Endodermal cell (in vitro differentiated cells): ENCODE data around the gene TNRC18. TPM values are rescaled to one million over a fixed set of nuclear protein-coding genes. Genes with fewer than 3 reads are reported as not detected.

Source experiments
- DNase-seq: peaks from one replicate; pipeline ENCODE4 v3.0.0-alpha.2; 2017
- H3K27ac ChIP-seq: 2 replicates; pipeline ENCODE4 v1.5.1; 2013; ENCODE audit warnings: mild to moderate bottlenecking, low read depth, low read length, moderate library complexity
- H3K27me3 ChIP-seq: 2 replicates; pipeline ENCODE4 v1.6.1; 2013; ENCODE audit warnings: mild to moderate bottlenecking, low read length, moderate library complexity; ENCODE audit not compliant: insufficient read depth, control insufficient read depth, poor library complexity, severe bottlenecking
- H3K36me3 ChIP-seq: 2 replicates; pipeline ENCODE4 v1.7.0; 2013; ENCODE audit warnings: mild to moderate bottlenecking, low read length, moderate library complexity; ENCODE audit not compliant: control insufficient read depth, insufficient read depth
- H3K4me1 ChIP-seq: one replicate; pipeline ENCODE4 v1.7.0; 2013; ENCODE audit warnings: low read length; ENCODE audit not compliant: control insufficient read depth, insufficient read depth
- H3K4me3 ChIP-seq: 2 replicates; pipeline ENCODE4 v1.5.1; 2013; ENCODE audit warnings: mild to moderate bottlenecking, low read length, moderate library complexity
- H3K9ac ChIP-seq: 2 replicates; pipeline ENCODE4 v1.6.1; 2013; ENCODE audit warnings: mild to moderate bottlenecking, low read length, moderate library complexity; ENCODE audit not compliant: poor library complexity, severe bottlenecking; ENCODE audit errors: extremely low read depth
- H3K9me3 ChIP-seq: 2 replicates; pipeline ENCODE4 v1.6.1; 2013; ENCODE audit warnings: mild to moderate bottlenecking, low read length, moderate library complexity; ENCODE audit not compliant: control insufficient read depth
- H3K27ac Mint-ChIP-seq: 2 replicates; pipeline ENCODE4 v1.8.0; 2020; ENCODE audit warnings: mixed read lengths
- H3K27me3 Mint-ChIP-seq: 2 replicates; pipeline ENCODE4 v1.8.0; 2021; ENCODE audit warnings: mild to moderate bottlenecking, mixed read lengths; ENCODE audit not compliant: insufficient read depth
- H3K36me3 Mint-ChIP-seq: 2 replicates; pipeline ENCODE4 v1.8.0; 2020; ENCODE audit warnings: low read depth, mixed read lengths
- H3K4me1 Mint-ChIP-seq: 2 replicates; pipeline ENCODE4 v1.8.0; 2020; ENCODE audit warnings: mixed read lengths
- H3K4me3 Mint-ChIP-seq: 2 replicates; pipeline ENCODE4 v1.8.0; 2020; ENCODE audit warnings: mild to moderate bottlenecking, moderate library complexity, mixed read lengths
- H3K9me3 Mint-ChIP-seq: 2 replicates; pipeline ENCODE4 v1.8.0; 2020; ENCODE audit warnings: mild to moderate bottlenecking, mixed read lengths
- WGBS, 2 experiments: methylation state at CpG; one replicate each; pipeline versions ENCODE4 v1.1.5 to v1.1.7; 2013; ENCODE audit warnings: missing lambda C conversion rate in 2 of 2, mixed read lengths in 1 of 2; ENCODE audit not compliant: insufficient coverage in 1 of 2, insufficient read length in 1 of 2; 5-methylcytosine and 5-hydroxymethylcytosine counted together
- total RNA-seq, 2 donors: library from RNA; stranded (reverse); fragmentation: NEBNext Ultra II Directional in 1 of 2; extraction: Animal tissue kit (Norgen Biotek cat#: 25700) in 1 of 2; gene quantifications; 2 replicates in 1 of 2; 3 replicates in 1 of 2; pipeline ENCODE4 v1.2.1, GENCODE V29; 2021
- TF ChIP-seq, protein P1 (sequence below): fragments of 200-600 bp; sonication (generic); conservative IDR thresholded peaks from 2 replicates; pipeline ENCODE4 v1.5.0; 2021; ENCODE audit warnings: antibody characterized with exemption, mild to moderate bottlenecking

The TNRC18 gene
- total RNA-seq, 2 donors from 2014 or later: 103 to 136 TPM

DNA sequence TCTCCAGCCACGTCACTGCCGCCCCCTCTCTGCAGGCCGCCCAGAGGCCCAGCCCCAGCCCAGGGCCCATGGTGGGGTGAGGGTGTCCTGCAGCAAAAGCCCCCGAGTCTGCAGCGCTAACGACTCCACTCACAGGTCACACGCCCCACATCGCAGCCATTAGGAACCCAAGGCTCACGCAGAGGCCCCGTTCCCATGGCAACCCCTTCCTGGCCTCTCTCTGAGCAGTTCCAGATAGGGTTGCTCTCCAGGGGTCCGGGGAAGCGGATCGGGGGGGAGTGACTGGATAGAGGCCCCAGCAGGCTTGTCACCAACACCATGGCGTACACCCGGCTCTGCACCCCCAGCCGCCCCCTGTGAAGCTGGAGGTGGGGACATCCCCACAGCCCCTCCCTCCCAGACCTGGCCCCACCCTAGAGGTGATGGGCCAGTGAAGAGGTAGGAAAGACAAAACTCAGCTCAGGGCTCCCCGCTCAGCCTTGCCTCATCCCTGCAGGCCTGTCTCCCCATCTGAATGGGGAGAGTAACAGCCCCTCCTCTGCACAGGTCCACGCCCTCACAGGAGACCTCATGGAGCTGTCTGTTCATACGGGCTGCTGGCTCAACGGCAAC lies 41.2 kb downstream of the TNRC18 start:
- Mint-ChIP-seq H3K36me3 (peaks cover 35% of the 10 kb centered on the region), H3K4me1 (peaks cover 17% of the 10 kb centered on the region), H3K9me3 (no peaks in the 10 kb centered on the region), H3K27ac (no peak overlapping the region), H3K4me3 (no peak overlapping the region), H3K27me3 (no peaks in the 10 kb centered on the region)
- Histone ChIP-seq H3K9me3 (no peaks in the 10 kb centered on the region), H3K36me3 (peaks cover 66% of the 10 kb centered on the region), H3K4me1 (peaks cover 7% of the 10 kb centered on the region), H3K27ac (no peak overlapping the region), H3K9ac (no peak overlapping the region), H3K4me3 (no peak overlapping the region), H3K27me3 (no peaks in the 10 kb centered on the region)
- TF ChIP-seq, protein P1, sequence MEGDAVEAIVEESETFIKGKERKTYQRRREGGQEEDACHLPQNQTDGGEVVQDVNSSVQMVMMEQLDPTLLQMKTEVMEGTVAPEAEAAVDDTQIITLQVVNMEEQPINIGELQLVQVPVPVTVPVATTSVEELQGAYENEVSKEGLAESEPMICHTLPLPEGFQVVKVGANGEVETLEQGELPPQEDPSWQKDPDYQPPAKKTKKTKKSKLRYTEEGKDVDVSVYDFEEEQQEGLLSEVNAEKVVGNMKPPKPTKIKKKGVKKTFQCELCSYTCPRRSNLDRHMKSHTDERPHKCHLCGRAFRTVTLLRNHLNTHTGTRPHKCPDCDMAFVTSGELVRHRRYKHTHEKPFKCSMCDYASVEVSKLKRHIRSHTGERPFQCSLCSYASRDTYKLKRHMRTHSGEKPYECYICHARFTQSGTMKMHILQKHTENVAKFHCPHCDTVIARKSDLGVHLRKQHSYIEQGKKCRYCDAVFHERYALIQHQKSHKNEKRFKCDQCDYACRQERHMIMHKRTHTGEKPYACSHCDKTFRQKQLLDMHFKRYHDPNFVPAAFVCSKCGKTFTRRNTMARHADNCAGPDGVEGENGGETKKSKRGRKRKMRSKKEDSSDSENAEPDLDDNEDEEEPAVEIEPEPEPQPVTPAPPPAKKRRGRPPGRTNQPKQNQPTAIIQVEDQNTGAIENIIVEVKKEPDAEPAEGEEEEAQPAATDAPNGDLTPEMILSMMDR: no peak
- DNase-seq: peak; percentile 87
- WGBS, 2 experiments: 64 to 79% methylated on average over 4 to 20 of the region's 20 CpGs

DNA sequence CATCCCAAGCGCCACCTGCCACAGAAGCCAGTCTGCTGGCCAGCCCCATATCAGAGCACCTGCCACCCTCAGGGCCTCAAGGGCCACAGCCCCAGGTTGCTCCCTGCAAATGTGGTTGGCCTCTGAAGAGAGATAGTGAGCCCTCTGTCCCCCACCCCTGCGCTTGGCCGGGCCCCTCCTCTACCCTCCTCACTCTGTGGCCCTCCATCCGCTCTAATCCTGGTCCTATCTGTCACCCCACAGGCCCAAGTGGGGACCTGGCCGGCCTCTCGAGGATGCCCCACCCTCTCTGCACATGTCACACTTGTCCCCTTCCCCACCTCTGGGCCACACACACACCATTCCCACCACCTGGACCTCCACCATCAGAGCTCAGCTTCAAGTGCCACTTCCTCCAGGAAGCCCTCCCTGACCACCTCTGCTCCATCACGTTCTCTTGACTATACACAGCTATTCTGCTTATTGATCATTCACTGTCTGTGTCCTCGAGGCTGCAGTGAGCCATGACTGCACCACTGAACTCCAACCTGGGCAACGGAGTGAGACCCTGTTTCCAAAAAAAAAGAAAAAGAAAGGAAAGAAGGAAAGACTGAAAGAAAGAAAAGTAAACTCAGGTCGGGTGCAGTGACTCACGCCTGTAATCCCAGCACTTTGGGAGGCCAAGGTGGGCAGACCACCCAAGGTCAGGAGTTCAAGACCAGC lies 42.4 kb downstream of the TNRC18 start:
- Mint-ChIP-seq H3K27me3 (no peaks in the 10 kb centered on the region), H3K36me3 (peaks cover 34% of the 10 kb centered on the region), H3K4me3 (no peak overlapping the region), H3K27ac (peak overlapping the region; percentile 15), H3K4me1 (peaks cover 17% of the 10 kb centered on the region), H3K9me3 (no peaks in the 10 kb centered on the region)
- TF ChIP-seq, protein P1: no peak
- H3K27ac ChIP-seq: no peak overlapping the region
- peaks cover 65% of the 10 kb centered on the region for H3K36me3 ChIP-seq
- DNase-seq: no peak
- no peak overlapping the region for H3K9ac ChIP-seq
- no peaks in the 10 kb centered on the region for H3K27me3 ChIP-seq
- no peaks in the 10 kb centered on the region for H3K9me3 ChIP-seq
- H3K4me3 ChIP-seq: no peak overlapping the region
- H3K4me1 ChIP-seq: peaks cover 7% of the 10 kb centered on the region
- 90 to 93% methylated on average over 7 to 11 of the region's 11 CpGs for WGBS, 2 experiments

DNA sequence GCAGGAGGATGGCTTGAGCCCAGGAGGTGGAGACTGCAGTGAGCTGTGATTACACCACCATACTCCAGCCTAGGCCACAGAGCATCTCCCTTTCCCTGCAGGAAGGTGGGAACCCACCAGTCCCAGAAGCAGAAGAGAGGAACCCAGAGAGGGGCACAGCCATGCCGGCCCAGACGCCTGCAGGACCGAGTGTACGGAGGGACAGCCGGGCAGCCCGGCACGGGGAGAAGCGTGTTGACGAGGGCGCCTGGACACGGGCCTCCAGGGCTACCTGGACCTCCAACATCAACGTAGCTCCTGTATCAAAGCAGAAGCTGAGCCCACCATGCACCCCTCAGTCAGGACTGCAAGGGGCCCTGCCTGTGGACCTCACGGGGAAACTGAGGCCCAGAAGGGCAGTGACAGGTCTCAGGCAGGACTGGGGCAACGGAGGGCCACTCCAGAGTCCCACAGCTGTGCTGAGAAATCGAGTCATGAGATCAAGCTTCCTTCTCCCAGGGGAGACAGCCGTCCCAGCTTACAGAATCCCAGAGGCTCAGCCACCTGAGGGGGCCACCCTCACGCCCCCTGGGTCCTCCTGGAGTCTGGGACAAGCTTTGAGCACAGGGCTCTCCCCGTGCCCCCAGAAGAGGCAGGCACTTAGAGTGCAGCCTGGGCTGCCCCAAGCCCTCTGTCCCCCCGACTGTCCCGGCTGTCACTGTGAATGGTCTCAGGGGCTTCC lies 43.1 kb downstream of the TNRC18 start:
- no peak overlapping the region for H3K9ac ChIP-seq
- Mint-ChIP-seq H3K27ac (no peak overlapping the region), H3K27me3 (no peaks in the 10 kb centered on the region), H3K36me3 (peaks cover 36% of the 10 kb centered on the region), H3K4me3 (no peak overlapping the region), H3K9me3 (no peaks in the 10 kb centered on the region), H3K4me1 (peaks cover 17% of the 10 kb centered on the region)
- H3K4me1 ChIP-seq: peaks cover 7% of the 10 kb centered on the region
- no peak overlapping the region for H3K4me3 ChIP-seq
- TF ChIP-seq, protein P1: no peak
- no peaks in the 10 kb centered on the region for H3K27me3 ChIP-seq
- DNase-seq: no peak
- no peak overlapping the region for H3K27ac ChIP-seq
- no peaks in the 10 kb centered on the region for H3K9me3 ChIP-seq
- H3K36me3 ChIP-seq: peaks cover 70% of the 10 kb centered on the region
- 94 to 95% methylated on average over 10 to 20 of the region's 20 CpGs for WGBS, 2 experiments
